GM18526 (cell line): ENCODE data around the gene VCAN.

Experiments
- POLR2A ChIP-seq: IDR thresholded peaks from 3 replicates; pipeline ENCODE4 v1.6.1; 2011; ENCODE audit not compliant: insufficient read length; ENCODE audit errors: extremely low read depth

VCAN gene

DNA sequence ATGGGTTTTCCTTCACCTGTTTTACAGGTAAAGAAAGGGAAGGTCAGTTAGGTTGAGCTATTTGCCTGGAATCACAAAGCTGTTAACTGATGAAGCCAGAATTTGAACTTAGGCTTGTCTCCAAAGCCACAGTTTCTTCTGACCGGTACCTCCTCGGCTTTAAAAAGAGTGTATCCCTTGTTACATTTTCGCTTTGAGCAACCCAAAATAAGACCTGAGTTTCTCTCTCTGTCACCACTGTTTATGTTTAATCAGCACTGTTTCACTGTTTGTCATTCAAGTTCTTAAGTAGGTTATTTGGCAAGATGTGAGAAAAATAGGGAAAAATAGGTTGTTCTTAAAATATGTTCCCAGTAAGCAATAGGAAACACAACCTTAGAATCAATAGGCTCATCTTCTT lies 84.6 kb downstream of the VCAN start:
- TF ChIP-seq POLR2A, result no peak

DNA sequence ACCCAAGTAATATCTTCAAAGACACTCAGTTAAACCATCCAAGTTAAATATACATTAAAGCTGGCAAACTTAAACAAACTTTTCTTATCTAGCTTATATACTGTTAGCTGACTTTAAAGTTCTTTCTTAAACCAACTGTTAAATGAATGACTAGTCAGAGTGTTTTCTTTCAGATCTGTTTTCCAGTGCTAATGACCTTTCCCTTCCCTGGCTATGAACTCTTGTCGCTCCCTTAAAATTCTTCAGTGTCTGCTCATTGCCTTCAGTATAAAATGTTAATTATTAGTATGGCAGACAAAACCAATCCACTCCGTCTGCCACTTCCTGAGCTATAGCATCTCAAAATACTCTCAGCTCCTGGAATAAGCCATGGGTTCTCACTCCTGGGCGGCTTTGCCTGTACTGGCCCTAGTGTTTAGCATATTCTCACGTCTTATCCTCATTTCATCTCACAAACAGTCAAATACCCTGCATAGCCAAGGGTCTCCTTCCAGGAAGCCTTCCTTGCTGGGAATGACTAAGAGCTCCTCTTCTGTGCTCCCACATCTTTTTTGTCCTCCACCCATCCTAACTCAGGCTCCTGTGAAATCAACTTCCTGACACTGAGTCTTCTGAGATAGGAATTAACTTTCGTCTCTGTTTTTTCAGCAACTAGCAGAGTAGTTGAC lies 87.7 kb downstream of the VCAN start:
- TF ChIP-seq POLR2A, result no peak

DNA sequence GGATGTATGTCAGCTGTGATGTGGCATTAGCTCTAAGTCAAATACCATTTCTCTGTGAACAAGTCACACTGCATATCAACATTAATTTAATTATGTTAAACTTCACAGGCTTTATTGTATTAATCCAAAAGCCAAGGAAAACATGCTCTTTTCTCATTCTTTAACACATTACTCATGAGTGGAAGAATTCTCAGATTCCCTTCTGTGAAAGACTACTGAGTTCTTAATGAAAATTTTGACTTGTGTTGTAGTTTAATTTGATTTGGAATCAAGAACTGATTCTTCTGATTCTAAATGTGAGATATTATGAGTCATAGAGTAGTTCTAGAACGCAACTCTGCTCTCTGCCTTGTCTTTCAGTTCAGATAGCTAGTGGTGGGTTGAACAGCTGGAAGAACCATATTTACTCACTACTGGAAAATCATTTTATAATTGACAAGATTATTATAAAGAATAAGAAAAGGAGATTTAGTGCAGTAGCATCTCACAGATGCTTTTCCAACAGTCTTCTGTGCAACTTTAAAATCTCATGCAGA lies 90.6 kb downstream of the VCAN start:
- TF ChIP-seq POLR2A, result no peak

DNA sequence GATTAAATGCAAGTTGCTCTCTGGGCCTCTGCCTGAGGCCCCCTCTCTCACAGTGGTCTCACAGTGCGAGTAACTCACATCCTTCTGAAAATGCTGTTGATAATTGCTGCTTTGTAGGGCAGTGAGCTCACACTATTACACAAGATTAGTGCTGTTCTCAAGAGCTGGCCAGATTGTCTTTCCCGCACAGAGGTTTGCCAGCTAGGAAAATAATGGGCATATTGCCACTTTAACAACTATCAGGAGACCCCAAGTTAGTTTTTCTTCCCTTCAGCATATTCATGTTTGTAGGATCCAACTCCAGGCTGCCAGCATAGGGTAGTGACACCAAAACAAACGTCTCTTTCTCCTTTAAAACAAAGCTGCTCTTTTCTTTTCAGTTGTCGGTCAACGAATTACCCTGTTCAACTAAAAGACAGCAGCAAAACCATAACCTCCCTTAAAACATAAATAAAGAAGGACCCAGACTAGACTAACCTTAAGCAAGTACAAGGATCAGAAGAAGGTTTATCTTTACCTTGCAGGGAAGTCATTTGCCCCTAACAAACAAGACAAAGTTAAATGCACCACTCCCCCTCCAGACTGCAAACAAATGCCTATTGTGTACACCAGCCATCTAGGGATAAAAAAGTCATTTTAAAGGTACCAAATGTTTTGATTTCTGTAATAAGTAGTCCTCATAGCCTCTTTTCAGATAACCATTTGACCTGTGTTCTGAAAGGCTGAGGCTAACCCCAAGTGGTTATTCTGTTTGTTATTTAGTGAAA lies 91.4 kb downstream of the VCAN start:
- TF ChIP-seq POLR2A, result no peak

DNA sequence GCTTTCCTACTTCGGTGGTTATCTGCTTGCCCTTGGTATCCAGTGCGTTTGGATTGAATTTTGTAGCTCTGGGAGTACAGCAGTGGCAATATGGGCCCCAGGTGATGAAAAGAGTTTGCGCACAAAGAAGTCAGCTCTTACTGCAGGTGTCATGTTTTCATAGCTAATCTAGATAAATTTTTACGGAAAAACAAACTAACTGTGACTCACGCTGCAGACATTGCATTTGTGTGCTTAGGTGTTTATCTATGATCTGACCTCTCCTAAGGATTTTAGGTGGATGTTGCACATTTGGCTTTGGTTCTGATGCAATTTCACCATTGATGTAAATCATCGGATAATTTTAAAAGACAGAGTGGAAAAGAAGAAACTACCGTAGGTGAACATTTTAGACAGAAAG lies 92.1 kb downstream of the VCAN start:
- TF ChIP-seq POLR2A, result no peak

DNA sequence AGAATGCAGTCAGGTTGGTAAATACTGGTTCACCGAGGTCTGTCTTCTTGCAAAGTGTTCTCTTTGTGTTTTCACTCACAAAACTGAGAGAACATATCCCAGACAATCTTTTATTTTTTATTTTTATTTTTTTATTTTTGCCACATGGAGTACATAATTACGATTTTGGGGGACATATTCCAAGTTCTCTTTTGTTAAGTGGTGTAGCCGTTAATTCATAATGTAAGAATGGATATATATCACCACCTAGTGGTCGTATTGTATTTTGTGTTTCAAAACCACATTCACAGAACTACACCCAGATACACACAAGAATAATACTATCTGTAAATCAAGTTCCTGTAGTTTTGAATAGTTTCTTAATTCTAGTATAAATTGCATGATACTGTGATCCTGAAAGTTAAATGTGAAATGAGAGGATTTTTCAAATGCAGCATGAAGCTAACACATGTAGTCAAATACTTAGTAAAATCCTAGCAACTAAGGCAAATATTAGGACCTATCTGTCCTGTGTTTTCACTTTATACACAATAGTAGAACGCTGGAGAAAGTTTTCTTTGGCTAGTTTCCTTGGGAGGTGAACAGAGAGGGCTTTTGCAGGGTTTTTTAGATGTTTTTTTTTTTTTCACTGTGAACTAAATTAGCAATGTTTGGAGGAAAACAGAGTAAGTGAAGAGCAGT lies 92.7 kb downstream of the VCAN start:
- TF ChIP-seq POLR2A, result no peak

DNA sequence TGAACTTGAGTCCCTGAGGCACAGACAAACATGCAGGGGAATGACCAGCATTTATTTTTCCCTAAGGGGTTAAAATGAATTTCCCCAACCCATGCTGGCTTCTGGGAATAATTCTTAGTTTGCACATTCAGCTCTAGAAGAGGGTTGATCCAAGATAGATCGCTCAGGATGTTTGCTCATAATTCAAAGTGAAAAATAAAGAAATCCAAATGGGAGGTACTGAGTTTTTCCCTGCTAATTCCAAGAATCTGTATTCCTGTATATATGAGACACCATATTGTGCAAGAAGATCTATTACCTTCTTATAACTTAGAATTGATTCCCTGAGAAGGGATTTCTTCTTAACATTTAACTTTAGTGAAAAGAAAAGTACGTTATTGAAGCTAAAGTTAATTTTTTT lies 96.2 kb downstream of the VCAN start:
- TF ChIP-seq POLR2A, result no peak

DNA sequence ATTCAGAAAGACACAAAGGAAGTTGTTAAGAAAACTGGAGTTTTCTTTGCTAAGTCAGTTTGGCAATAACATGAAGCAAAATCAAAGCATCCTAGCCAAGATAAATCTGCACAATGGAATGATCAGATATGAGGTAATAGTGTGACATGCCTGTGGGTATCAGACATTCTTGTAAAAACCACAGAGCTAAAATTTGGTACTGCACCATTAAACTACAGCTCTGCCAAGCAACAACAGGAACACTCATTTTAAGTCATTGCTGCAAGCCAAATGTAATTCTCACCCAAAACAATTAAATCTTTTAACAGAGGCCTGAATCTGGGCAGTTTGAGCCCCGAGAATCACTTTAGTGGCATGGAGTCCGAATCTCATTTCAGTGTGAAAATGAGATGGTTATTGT lies 96.6 kb downstream of the VCAN start:
- TF ChIP-seq POLR2A, result no peak

DNA sequence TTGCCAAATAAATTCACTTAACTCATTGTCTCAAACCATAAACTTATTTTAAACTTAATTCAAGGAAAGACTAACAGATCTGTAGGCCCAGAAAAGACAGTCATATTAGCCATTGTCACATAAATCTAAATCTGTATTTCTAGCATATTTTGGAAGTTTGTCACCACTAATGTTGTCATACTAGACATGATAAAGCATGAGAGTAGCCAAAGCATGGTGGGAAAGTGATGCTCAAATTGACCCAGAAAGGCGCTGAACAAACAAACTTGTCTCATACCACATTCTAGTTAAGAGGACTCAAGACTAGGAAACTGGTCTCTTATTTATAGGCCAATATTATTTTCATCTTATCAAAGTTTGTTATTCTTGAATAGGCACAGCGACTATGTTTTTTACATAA lies 99.4 kb downstream of the VCAN start:
- TF ChIP-seq POLR2A, result no peak

DNA sequence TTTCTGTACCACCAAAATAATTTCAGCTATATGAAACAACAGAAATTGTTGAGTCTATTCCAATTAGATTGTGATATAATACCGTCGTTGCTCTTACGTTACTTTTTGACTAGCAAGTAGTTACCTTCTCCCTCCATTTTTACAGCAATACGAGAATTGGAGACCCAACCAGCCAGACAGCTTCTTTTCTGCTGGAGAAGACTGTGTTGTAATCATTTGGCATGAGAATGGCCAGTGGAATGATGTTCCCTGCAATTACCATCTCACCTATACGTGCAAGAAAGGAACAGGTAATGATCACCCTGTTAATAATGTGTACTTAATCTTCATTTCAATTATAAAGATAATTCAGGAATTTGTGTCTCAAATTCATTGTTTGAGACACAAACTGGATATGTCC lies 100.7 kb downstream of the VCAN start:
- TF ChIP-seq POLR2A, result no peak

DNA sequence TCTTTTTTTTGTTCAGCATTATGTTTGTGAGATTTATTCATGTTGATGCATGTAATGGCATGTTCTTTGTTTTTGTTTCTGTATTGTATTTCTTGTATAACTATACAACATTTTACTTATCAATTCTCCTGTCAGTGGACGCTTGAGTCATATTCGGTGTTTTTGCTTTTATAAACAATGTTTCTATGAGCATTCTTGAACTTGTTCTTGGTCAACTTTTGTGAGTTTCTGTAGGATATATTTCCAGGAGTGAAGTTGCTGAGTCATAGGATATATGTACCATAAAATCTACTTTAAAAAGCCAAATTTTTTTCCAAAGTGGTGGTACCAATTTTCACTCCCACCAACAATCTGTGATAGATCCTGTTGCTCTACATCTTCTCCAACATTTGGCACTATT lies 104.8 kb downstream of the VCAN start:
- no peak for TF ChIP-seq POLR2A

DNA sequence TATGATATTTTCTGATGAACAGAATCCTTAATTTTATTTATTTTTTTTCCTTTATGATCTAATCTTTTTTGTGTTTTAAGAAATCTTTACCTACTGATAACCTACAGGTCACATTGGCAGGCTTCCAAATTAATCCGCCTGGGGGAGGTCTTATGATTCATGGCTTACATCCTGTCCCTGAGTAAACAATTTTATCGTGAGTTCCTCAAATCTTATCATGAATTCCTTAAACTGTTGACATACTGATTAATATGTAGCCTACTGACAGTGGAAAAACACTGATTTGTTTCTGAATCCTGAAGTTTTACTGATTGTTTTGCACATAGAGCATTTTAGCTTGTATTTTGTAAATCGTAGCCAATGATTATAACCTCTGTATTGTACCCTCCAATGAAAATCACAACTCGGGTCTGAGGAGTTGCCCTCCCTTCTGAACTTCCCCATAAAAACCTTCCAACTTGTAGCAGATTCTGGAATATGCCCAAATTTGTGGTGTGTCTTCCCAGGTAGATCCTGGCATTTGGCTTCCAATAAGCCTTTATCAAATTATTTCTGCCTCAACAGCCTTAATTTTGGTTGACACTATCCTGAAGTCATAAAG lies 105.6 kb downstream of the VCAN start:
- no peak for TF ChIP-seq POLR2A

DNA sequence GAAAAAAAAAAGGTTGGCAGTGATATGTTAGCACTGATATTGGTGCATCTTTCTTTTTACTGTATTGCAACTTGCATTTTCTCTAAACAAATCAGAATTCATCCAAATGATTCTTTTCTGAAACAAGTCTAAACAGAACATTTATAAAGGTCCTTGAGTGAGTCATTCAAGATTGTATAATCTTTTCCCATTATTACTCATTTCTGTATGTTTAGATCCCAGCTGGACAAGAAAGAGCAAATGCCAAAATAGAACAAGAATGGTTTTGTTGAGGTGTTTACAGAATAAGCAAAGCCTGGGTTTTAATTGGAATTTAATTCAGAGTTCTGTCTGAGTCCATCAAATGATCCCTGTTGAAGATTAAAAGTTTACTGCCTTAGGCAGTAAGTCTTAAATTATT lies 112.3 kb downstream of the VCAN start:
- no peak for TF ChIP-seq POLR2A

DNA sequence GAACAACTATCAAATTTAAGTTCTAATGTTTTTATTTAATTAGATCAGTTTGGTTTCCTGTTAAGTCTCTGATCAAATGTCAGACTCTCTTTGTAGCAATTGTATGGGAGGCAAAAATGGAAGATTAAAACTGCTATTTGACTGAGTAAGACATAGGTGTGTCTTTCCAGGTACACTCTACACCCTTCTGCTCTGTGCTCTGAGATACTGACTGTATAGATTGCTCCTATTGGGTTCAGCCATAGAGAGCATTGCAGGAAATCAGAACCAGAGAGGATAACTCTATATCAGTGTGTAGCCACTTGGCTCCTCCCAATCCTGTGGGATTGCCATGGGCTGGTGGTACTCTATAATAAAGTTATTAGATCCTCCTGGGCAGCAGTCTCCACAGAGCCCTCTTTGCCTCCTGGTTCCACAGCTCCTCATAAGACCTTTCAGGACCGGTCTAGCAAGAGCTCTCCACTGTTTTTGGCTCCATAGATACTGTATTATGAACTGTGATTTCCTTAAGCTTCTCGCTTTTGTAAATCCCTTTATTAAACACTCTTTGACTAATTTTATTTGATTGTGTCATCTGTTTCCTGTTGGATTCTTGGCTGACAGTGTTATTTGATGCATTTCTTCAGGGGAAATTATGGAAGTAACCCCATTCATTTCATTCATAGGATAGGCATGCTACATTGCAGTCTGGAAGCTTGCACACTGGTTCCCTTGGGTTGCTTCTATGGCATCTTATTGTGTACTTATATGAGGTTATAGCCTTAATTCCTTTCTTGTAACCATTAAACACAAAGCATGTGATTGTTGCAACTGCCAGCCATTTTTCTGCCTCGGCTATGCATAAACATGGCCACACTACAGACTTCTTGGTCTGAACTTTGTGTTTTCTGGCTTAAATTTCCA lies 115.6 kb downstream of the VCAN start:
- no peak for TF ChIP-seq POLR2A

DNA sequence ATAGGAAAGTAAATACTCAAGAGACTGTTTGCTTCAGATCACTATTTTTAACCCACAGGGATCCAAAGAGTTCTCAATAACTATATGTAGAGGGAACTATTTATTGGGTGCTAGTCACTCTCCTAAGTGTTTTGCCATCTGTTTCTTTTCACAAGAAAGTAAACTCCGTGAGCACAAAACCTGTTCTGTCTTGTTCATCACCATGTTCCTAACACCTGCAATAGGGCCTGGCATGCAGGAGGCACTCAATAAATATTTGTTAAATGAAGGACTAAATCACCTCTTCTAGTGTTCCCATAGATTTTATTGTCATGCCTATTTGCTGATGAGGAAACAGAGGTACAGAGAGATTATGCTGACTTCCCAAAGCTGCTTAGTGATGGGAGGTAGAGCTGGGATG lies 118.2 kb downstream of the VCAN start:
- TF ChIP-seq POLR2A, result no peak
